ENCODE measurements around the gene TOP1. TPM values are rescaled to one million over a fixed set of nuclear protein-coding genes. Genes with fewer than 3 reads are reported as not detected.

TOP1 gene
- polyA plus RNA-seq, 6 donors from 2014 or later: 6.1 to 17.2 (median 13.6) TPM

DNA sequence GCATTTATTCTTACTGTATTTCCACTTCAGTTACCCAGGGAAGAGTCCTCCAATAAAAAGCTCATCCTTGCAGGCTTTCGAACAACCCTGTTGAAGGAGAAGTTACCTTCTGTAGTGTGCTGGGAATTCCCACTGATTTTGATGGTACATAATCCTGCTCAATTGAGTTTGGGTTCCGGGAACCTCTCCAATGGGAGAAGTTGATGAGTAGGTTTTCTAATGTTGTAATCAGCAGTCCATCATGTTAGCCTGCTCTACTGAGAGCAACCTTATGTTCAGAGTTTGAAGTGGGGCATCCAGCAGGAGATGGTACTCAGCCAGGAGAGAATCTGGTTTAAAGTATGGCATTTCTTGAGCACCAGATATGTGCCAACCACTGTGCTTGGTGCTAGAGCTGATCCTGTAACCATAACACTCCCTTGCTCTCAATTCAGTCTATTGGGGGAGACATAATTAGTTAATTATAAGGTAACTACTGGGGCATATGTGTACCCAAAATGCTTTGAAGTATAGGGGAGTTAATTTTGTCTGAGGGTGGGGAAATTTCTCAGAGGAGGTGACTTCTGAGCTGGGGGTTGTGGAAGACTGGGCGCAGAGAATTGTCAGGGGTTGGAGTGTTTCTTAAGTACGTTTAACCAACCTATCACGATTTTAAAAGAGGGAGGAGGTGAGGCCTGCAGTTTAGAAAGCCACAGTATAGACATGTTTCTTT lies 2.1 kb downstream of the TOP1 start:
- no peak for ATAC-seq (ENCODE audit: low read depth in 2 of 2)
- H3K4me3 Mint-ChIP-seq: peak overlapping the region; percentile 93 to 99 (median 96)
- peaks cover 56 to 77% (median 66%) of the 10 kb centered on the region in 3 donors for H3K4me1 Mint-ChIP-seq
- H3K36me3 Mint-ChIP-seq: peaks cover 0 to 8% of the 10 kb centered on the region in 2 donors
- peaks cover 0 to 1% (median 0%) of the 10 kb centered on the region in 7 donors for H3K9me3 Mint-ChIP-seq
- DNase-seq: no peak
- peak overlapping the region in 5 of 6 donors; percentile 4 to 98 (median 32) for H3K27ac Mint-ChIP-seq
- H3K27me3 Mint-ChIP-seq: no peaks in the 10 kb centered on the region

DNA sequence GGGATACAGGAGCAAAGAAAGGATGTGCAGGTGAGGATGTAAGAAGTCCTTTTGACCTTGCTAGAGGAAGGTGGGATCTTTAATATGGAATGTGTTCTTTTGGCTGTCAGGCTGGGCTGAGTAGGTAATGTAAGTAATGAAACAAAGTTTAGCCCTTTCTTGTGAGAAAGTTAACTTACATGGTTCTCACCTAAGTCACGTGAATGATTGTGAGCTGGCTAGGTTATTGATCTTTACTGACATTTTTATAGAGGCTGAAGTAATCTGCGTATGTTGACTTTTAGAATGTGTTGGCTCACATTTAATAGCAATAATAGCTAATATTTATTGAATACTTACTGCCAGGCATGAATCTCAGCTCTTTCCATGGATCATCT lies 2.6 kb downstream of the TOP1 start:
- peaks cover 57 to 82% (median 70%) of the 10 kb centered on the region in 3 donors for H3K4me1 Mint-ChIP-seq
- H3K36me3 Mint-ChIP-seq: peaks cover 0 to 13% of the 10 kb centered on the region in 2 donors
- H3K4me3 Mint-ChIP-seq: peak overlapping the region; percentile 93 to 99 (median 96)
- ATAC-seq (ENCODE audit: low read depth in 2 of 2) (no peak), DNase-seq (no peak)
- H3K27me3 Mint-ChIP-seq: no peaks in the 10 kb centered on the region
- peak overlapping the region in 2 of 6 donors; percentile 4 to 32 for H3K27ac Mint-ChIP-seq
- H3K9me3 Mint-ChIP-seq: peaks cover 0 to 1% (median 0%) of the 10 kb centered on the region in 7 donors

GRCh38 chr20:41032271-41032670 lies 3.6 kb downstream of the TOP1 start:
- H3K4me1 Mint-ChIP-seq: peaks cover 55 to 85% (median 79%) of the 10 kb centered on the region in 3 donors
- H3K4me3 Mint-ChIP-seq: peak overlapping the region in 3 of 8 donors; percentile 12 to 99 (median 16)
- no peak for DNase-seq
- no peaks in the 10 kb centered on the region for H3K27me3 Mint-ChIP-seq
- peaks cover 0 to 17% of the 10 kb centered on the region in 2 donors for H3K36me3 Mint-ChIP-seq
- no peak overlapping the region for H3K27ac Mint-ChIP-seq
- no peak for ATAC-seq (ENCODE audit: low read depth in 2 of 2)
- H3K9me3 Mint-ChIP-seq: no peaks in the 10 kb centered on the region

GRCh38 chr20:41034239-41034638 lies 5.6 kb downstream of the TOP1 start:
- Mint-ChIP-seq H3K4me3 (peak overlapping the region in 3 of 8 donors; percentile 1 to 41 (median 22)), H3K27me3 (no peaks in the 10 kb centered on the region), H3K9me3 (no peaks in the 10 kb centered on the region), H3K27ac (no peak overlapping the region), H3K36me3 (peaks cover 0 to 17% of the 10 kb centered on the region in 2 donors), H3K4me1 (peaks cover 52 to 89% (median 81%) of the 10 kb centered on the region in 3 donors)
- ATAC-seq (ENCODE audit: low read depth in 2 of 2): no peak
- no peak for DNase-seq

DNA sequence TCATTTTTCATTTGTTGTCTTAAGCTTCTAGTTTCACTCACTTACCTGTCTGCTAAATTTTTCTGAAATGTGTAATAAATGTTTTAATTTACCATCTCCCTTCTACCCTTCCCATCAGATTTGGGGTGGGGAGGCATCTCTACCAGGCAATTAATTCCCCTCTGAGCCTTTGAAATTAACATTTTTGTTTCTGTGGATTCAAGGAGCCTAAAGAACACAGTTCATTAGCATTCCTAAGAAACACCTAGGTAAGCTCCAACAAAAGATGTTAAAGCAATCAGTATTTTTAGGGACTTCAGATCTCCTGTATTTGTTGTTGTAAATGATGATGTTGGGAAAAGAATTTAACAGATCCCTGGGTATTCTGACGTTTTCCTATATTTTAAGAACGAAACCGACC lies 6.6 kb downstream of the TOP1 start:
- ATAC-seq (ENCODE audit: low read depth in 2 of 2) (no peak), DNase-seq (no peak)
- Mint-ChIP-seq H3K4me3 (no peak overlapping the region), H3K4me1 (peaks cover 49 to 90% (median 74%) of the 10 kb centered on the region in 3 donors), H3K9me3 (no peaks in the 10 kb centered on the region), H3K36me3 (peaks cover 0 to 20% of the 10 kb centered on the region in 2 donors), H3K27ac (no peak overlapping the region), H3K27me3 (no peaks in the 10 kb centered on the region)

- Mint-ChIP-seq H3K36me3 (peaks cover 0 to 14% of the 10 kb centered on the region in 2 donors), H3K9me3 (no peaks in the 10 kb centered on the region), H3K27ac (no peak overlapping the region), H3K27me3 (no peaks in the 10 kb centered on the region), H3K4me3 (no peak overlapping the region), H3K4me1 (peaks cover 34 to 85% (median 58%) of the 10 kb centered on the region in 3 donors)
- DNase-seq (no peak), ATAC-seq (ENCODE audit: low read depth in 2 of 2) (no peak)
These were observed 8.6 kb downstream of the TOP1 start for GRCh38 chr20:41037179-41037578.

GRCh38 chr20:41038149-41038877 lies 9.7 kb downstream of the TOP1 start:
- ATAC-seq (ENCODE audit: low read depth in 2 of 2): no peak
- no peaks in the 10 kb centered on the region for H3K9me3 Mint-ChIP-seq

GRCh38 chr20:41038878-41039404 lies 10.3 kb downstream of the TOP1 start:
- Mint-ChIP-seq H3K4me3 (no peak overlapping the region), H3K27ac (no peak overlapping the region), H3K9me3 (no peaks in the 10 kb centered on the region), H3K36me3 (peaks cover 0 to 14% of the 10 kb centered on the region in 2 donors), H3K4me1 (peaks cover 33 to 83% (median 56%) of the 10 kb centered on the region in 3 donors), H3K27me3 (no peaks in the 10 kb centered on the region)
- ATAC-seq (ENCODE audit: low read depth in 2 of 2) (no peak), DNase-seq (no peak)

More at GRCh38 chr20:41038149-41038877, 9.7 kb downstream of the TOP1 start:
- Mint-ChIP-seq H3K27me3 (no peaks in the 10 kb centered on the region), H3K36me3 (peaks cover 0 to 14% of the 10 kb centered on the region in 2 donors), H3K4me3 (no peak overlapping the region), H3K4me1 (peaks cover 33 to 82% (median 56%) of the 10 kb centered on the region in 3 donors), H3K27ac (peak overlapping the region in 1 of 6 donors; percentile 83)
- DNase-seq: no peak

DNA sequence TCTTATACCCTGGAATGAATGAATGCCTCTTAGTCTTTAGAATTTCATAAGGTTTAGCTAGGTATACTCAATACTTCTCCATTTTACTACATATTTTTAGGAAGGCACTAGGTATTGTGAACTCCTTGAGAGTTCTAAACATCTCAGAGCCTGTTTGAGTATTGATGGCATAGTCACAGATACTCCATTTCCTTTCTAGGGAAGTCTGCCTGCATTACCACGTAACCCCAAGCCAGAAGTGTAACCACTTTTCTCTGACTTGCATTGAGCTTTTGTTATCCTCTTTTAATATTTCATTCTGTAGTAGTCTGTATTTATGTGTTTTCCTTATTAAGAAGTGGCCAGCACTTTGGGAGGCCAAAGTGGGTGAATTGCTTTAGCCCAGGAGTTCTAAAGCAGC lies 12.2 kb downstream of the TOP1 start:
- Mint-ChIP-seq H3K27me3 (no peaks in the 10 kb centered on the region), H3K27ac (peak overlapping the region in 1 of 6 donors; percentile 34), H3K4me3 (no peak overlapping the region), H3K4me1 (peaks cover 28 to 75% (median 47%) of the 10 kb centered on the region in 3 donors), H3K9me3 (no peaks in the 10 kb centered on the region), H3K36me3 (peaks cover 0 to 11% of the 10 kb centered on the region in 2 donors)
- ATAC-seq (ENCODE audit: low read depth in 2 of 2) (no peak), DNase-seq (no peak)

- Mint-ChIP-seq H3K36me3 (peaks cover 0 to 3% of the 10 kb centered on the region in 2 donors), H3K4me3 (no peak overlapping the region), H3K27me3 (no peaks in the 10 kb centered on the region), H3K9me3 (no peaks in the 10 kb centered on the region), H3K4me1 (peaks cover 29 to 76% (median 47%) of the 10 kb centered on the region in 3 donors), H3K27ac (peak overlapping the region in 1 of 6 donors; percentile 44)
- ATAC-seq (ENCODE audit: low read depth in 2 of 2) (no peak), DNase-seq (no peak)
These were observed 13.1 kb downstream of the TOP1 start for GRCh38 chr20:41041693-41042092.

GRCh38 chr20:41044409-41045062 lies 15.9 kb downstream of the TOP1 start:
- Mint-ChIP-seq H3K27me3 (no peaks in the 10 kb centered on the region), H3K36me3 (peaks cover 0 to 3% of the 10 kb centered on the region in 2 donors), H3K4me1 (peaks cover 47 to 80% (median 63%) of the 10 kb centered on the region in 3 donors), H3K9me3 (no peaks in the 10 kb centered on the region), H3K27ac (no peak overlapping the region), H3K4me3 (peak overlapping the region in 3 of 8 donors; percentile 3 to 51 (median 19))
- ATAC-seq (ENCODE audit: low read depth in 2 of 2): no peak
- DNase-seq: no peak

GRCh38 chr20:41045671-41046070 lies 17.0 kb downstream of the TOP1 start:
- Mint-ChIP-seq H3K4me1 (peaks cover 55 to 82% (median 60%) of the 10 kb centered on the region in 3 donors), H3K9me3 (no peaks in the 10 kb centered on the region), H3K27me3 (no peaks in the 10 kb centered on the region), H3K36me3 (no peaks in the 10 kb centered on the region), H3K27ac (no peak overlapping the region), H3K4me3 (peak overlapping the region in 1 of 8 donors; percentile 32)
- DNase-seq: no peak
- no peak for ATAC-seq (ENCODE audit: low read depth in 2 of 2)

GRCh38 chr20:41046716-41047115 lies 18.1 kb downstream of the TOP1 start:
- Mint-ChIP-seq H3K4me1 (peaks cover 62 to 86% (median 71%) of the 10 kb centered on the region in 3 donors), H3K4me3 (peak overlapping the region in 1 of 8 donors; percentile 7), H3K27ac (no peak overlapping the region), H3K9me3 (no peaks in the 10 kb centered on the region), H3K36me3 (no peaks in the 10 kb centered on the region), H3K27me3 (no peaks in the 10 kb centered on the region)
- DNase-seq (no peak), ATAC-seq (ENCODE audit: low read depth in 2 of 2) (no peak)

Measured in naive B cell (primary cell).